H1 (cell line): ENCODE measurements around the gene MRTFA. TPM values are rescaled to one million over a fixed set of nuclear protein-coding genes. Genes with fewer than 3 reads are reported as not detected.

ENCODE experiments used
- ASH2L ChIP-seq: fragments of 200-600, 300-600 bp; sonication (generic); IDR thresholded peaks from one replicate; pipeline ENCODE4 v1.7.1; 2017; ENCODE audit warnings: low read length
- JUN ChIP-seq: IDR thresholded peaks from 2 replicates; pipeline ENCODE4 v1.6.1; 2011; ENCODE audit warnings: low read depth, mild to moderate bottlenecking, improper control_type of control experiment, low read length
- JUND ChIP-seq: IDR thresholded peaks from 2 replicates; pipeline ENCODE4 v1.6.1; 2011; ENCODE audit warnings: mild to moderate bottlenecking, improper control_type of control experiment, low read length
- KDM1A ChIP-seq: fragments of 200-600, 300-600 bp; sonication (generic); IDR thresholded peaks from 2 replicates; pipeline ENCODE4 v1.7.1; 2016; ENCODE audit warnings: mild to moderate bottlenecking, low read length, borderline replicate concordance
- KDM4A ChIP-seq: IDR thresholded peaks from one replicate; pipeline ENCODE4 v1.7.1; 2012; ENCODE audit warnings: low read depth, mild to moderate bottlenecking, moderate library complexity, low read length, inconsistent platforms; ENCODE audit not compliant: severe bottlenecking
- KDM5A ChIP-seq: fragments of 200-600 bp; IDR thresholded peaks from 2 replicates; pipeline ENCODE4 v1.7.1; 2012; ENCODE audit warnings: mild to moderate bottlenecking, low read length, inconsistent platforms, mixed read lengths
- NRF1 ChIP-seq: IDR thresholded peaks from 2 replicates; pipeline ENCODE4 v1.6.1; 2011; ENCODE audit warnings: mild to moderate bottlenecking, low read depth, low read length, improper control_type of control experiment
- SAP30 ChIP-seq: fragments of 300-600 bp; sonication (generic); IDR thresholded peaks from 2 replicates; pipeline ENCODE4 v1.7.1; 2012; ENCODE audit warnings: low read length, moderate library complexity, mild to moderate bottlenecking, inconsistent platforms; ENCODE audit not compliant: insufficient read depth, insufficient replicate concordance
- SP2 ChIP-seq: IDR thresholded peaks from 2 replicates; pipeline ENCODE4 v1.6.1; 2012; ENCODE audit warnings: mild to moderate bottlenecking, low read length, inconsistent platforms
- TAF1 ChIP-seq: IDR thresholded peaks from 2 replicates; pipeline ENCODE4 v1.6.1; 2011; ENCODE audit warnings: mild to moderate bottlenecking, low read depth, low read length
- TAF7 ChIP-seq: optimal IDR thresholded peaks from 2 replicates; pipeline ENCODE3; 2011; ENCODE audit warnings: low read depth, mild to moderate bottlenecking, inconsistent platforms, low read length, moderate library complexity, borderline replicate concordance
- USF2 ChIP-seq: IDR thresholded peaks from 2 replicates; pipeline ENCODE4 v1.6.1; 2011; ENCODE audit warnings: low read length, improper control_type of control experiment
- YY1 ChIP-seq: IDR thresholded peaks from 2 replicates; pipeline ENCODE4 v1.6.1; 2011; ENCODE audit warnings: low read depth, mild to moderate bottlenecking, low read length
- polyA plus RNA-seq, 7 experiments: library from polyadenylated mRNA; depleted of rRNA in 3 of 7; stranded (reverse) in 5 of 7; unstranded in 2 of 7; fragments of >200 nt in 5 of 7; fragments of 200-250 nt in 2 of 7; gene quantifications; 1 replicate in 5 of 7; 2 replicates in 1 of 7; 4 replicates in 1 of 7; pipeline versions ENCODE4 v1.2.1 to v1.2.3, GENCODE V29; 2011 to 2013; ENCODE audit warnings: missing spikeins in 2 of 7, mixed read lengths in 2 of 7
- total RNA-seq: library from RNA; stranded (reverse); fragmentation: NEBNext Ultra II Directional; extraction: Animal tissue kit (Norgen Biotek cat#: 25700); gene quantifications from 2 replicates; pipeline ENCODE4 v1.2.1, GENCODE V29; 2021

The MRTFA gene
- total and polyA plus RNA-seq, 2 of the 8 experiments (the other 6 are each of a cell fraction or from before 2014, with no cell fraction given): 5.4 to 37.9 TPM

- no peak for TF ChIP-seq KDM1A
- TF ChIP-seq SP2: no peak
- no peak for TF ChIP-seq TAF7
- no peak for TF ChIP-seq KDM5A
- TF ChIP-seq ASH2L: no peak
- no peak for TF ChIP-seq YY1
- no peak for TF ChIP-seq SAP30
- TF ChIP-seq NRF1: no peak
- TF ChIP-seq JUN: no peak
- no peak for TF ChIP-seq KDM4A
- no peak for TF ChIP-seq TAF1
- no peak for TF ChIP-seq USF2
- TF ChIP-seq JUND: no peak
Measured at GRCh38 chr22:40531951-40532900, 104.3 kb downstream of the MRTFA start (continued).
